Measurements from ENCODE around the gene ETNPPL. TPM values are rescaled to one million over a fixed set of nuclear protein-coding genes. Genes with fewer than 3 reads are reported as not detected.

ETNPPL gene
- polyA plus RNA-seq, 1 donor from 2014 or later, result 0.45 TPM

DNA sequence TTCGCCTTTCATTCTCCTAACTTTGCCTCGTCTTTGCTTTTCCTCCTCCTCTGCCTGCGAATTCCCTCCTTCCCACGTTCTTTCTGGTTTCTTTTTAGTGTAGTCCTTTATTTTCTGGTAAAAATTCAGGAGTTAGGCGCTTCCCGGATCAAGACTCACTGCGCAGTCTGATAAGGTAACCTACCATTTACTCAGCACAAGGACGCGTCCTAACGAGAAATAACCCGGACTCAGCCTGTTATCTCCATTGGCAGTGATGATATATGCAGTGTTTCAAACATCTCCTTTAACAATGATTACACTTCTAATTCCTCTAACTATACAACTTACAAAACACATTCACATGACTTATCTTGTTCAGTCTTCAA is 357 bp upstream of the ETNPPL start:
- Histone ChIP-seq H3K27ac (ENCODE audit: low read length) (no peak overlapping the region), H3K9ac (ENCODE audit: low read length) (peak overlapping the region; percentile 56)
- no peak for TF ChIP-seq REST (IDR thresholded peaks at IDR 0.05; ENCODE audit: borderline replicate concordance)
- TF ChIP-seq EP300 (conservative IDR thresholded peaks at IDR 0.05; ENCODE audit: poor library complexity, severe bottlenecking), result no peak
- TF ChIP-seq MXI1 (conservative IDR thresholded peaks at IDR 0.05; ENCODE audit: poor library complexity, severe bottlenecking), result no peak
- no peak for TF ChIP-seq CTCF (IDR thresholded peaks at IDR 0.05; ENCODE audit: poor library complexity, severe bottlenecking)
- TF ChIP-seq POLR2AphosphoS5 (IDR thresholded peaks at IDR 0.05), result no peak
- no peak for TF ChIP-seq SMC3 (conservative IDR thresholded peaks at IDR 0.05; ENCODE audit: poor library complexity)
- TF ChIP-seq EZH2 (IDR thresholded peaks at IDR 0.05; ENCODE audit: borderline replicate concordance, insufficient read depth, low read length, poor library complexity, severe bottlenecking), result no peak
- no peak for TF ChIP-seq RAD21 (conservative IDR thresholded peaks at IDR 0.05)
- no peak for TF ChIP-seq TAF1 (IDR thresholded peaks at IDR 0.05; ENCODE audit: low read depth)

DNA sequence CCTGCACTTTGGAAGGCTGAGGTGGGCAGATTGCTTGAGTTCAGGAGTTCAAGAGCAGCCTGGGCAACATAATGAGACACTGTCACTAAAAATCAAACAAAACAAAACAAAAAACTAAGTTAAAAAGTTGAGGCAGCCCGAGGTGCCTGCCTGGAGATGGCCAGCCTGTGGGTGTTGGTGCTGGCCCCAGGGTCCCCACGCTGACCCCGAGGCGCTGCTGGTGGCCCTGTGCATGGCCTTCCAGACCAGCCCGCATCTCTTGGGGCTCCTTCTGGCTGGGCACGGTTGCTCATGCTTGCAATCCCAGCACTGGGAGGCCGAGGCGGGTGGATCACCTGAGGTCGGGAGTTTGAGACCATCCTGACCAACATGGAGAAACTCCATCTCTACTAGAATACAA is 4.4 kb downstream of the ETNPPL start:
- no peak for TF ChIP-seq EP300 (conservative IDR thresholded peaks at IDR 0.05; ENCODE audit: poor library complexity, severe bottlenecking)
- TF ChIP-seq MXI1 (conservative IDR thresholded peaks at IDR 0.05; ENCODE audit: poor library complexity, severe bottlenecking), result no peak
- no peak for TF ChIP-seq SMC3 (conservative IDR thresholded peaks at IDR 0.05; ENCODE audit: poor library complexity)
- no peak for TF ChIP-seq POLR2AphosphoS5 (IDR thresholded peaks at IDR 0.05)
- no peak for TF ChIP-seq RAD21 (conservative IDR thresholded peaks at IDR 0.05)
- no peak for TF ChIP-seq EZH2 (IDR thresholded peaks at IDR 0.05; ENCODE audit: borderline replicate concordance, insufficient read depth, low read length, poor library complexity, severe bottlenecking)
- TF ChIP-seq REST (IDR thresholded peaks at IDR 0.05; ENCODE audit: borderline replicate concordance), result no peak
- no peak for TF ChIP-seq TAF1 (IDR thresholded peaks at IDR 0.05; ENCODE audit: low read depth)
- TF ChIP-seq CTCF (IDR thresholded peaks at IDR 0.05; ENCODE audit: poor library complexity, severe bottlenecking), result no peak
- H3K9ac ChIP-seq (ENCODE audit: low read length), result no peak overlapping the region
- H3F3A ChIP-seq (ENCODE audit: insufficient read depth, low read length, poor library complexity, severe bottlenecking), result no peaks in the 10 kb centered on the region
- H3K9me2 ChIP-seq (ENCODE audit: insufficient read depth, low read length), result no peaks in the 10 kb centered on the region
- no peaks in the 10 kb centered on the region for H3K79me2 ChIP-seq (replicated peaks; ENCODE audit: insufficient read depth, low read length)
- H3K36me3 ChIP-seq (ENCODE audit: insufficient read depth, low read length), result no peaks in the 10 kb centered on the region
- H3K9me3 ChIP-seq (ENCODE audit: low read length), result no peaks in the 10 kb centered on the region
- H3K27ac ChIP-seq (ENCODE audit: low read length), result no peak overlapping the region
- no peaks in the 10 kb centered on the region for H4K20me1 ChIP-seq (ENCODE audit: insufficient read depth)
- H3K4me2 ChIP-seq (ENCODE audit: low read length), result no peak overlapping the region
- H2AFZ ChIP-seq (ENCODE audit: low read depth, low read length), result no peak overlapping the region
- H3K27me3 ChIP-seq (ENCODE audit: insufficient read depth, low read depth, low read length), result peaks cover 25% of the 10 kb centered on the region
- H3K4me3 ChIP-seq (ENCODE audit: low read length), result no peak overlapping the region

More for the DNA sequence above, 357 bp upstream of the ETNPPL start:
- peaks cover 26% of the 10 kb centered on the region for H3K27me3 ChIP-seq (ENCODE audit: insufficient read depth, low read depth, low read length)
- H3K4me2 ChIP-seq (ENCODE audit: low read length), result peak overlapping the region; percentile 40
- no peaks in the 10 kb centered on the region for H3F3A ChIP-seq (ENCODE audit: insufficient read depth, low read length, poor library complexity, severe bottlenecking)
- no peaks in the 10 kb centered on the region for H3K79me2 ChIP-seq (replicated peaks; ENCODE audit: insufficient read depth, low read length)
- H3K4me3 ChIP-seq (ENCODE audit: low read length), result peak overlapping the region; percentile 81
- no peaks in the 10 kb centered on the region for H3K9me2 ChIP-seq (ENCODE audit: insufficient read depth, low read length)
- no peaks in the 10 kb centered on the region for H3K36me3 ChIP-seq (ENCODE audit: insufficient read depth, low read length)
- no peaks in the 10 kb centered on the region for H4K20me1 ChIP-seq (ENCODE audit: insufficient read depth)
- H2AFZ ChIP-seq (ENCODE audit: low read depth, low read length), result no peak overlapping the region
- no peaks in the 10 kb centered on the region for H3K9me3 ChIP-seq (ENCODE audit: low read length)

Data from neural cell (in vitro differentiated cells).